AG09309 (cell line): Measurements from ENCODE around the gene TIA1.
"Not testable (repeated sequence)": the region's sequence is repeated elsewhere in the genome, so short reads cannot be mapped to it uniquely, and the experiment has no call there.

Experiments used
- DNase-seq: peaks from one replicate; pipeline ENCODE4 v3.0.0-alpha.2; 2010; ENCODE audit warnings: low read depth
- H3K4me3 ChIP-seq: 2 replicates; pipeline ENCODE4 v1.5.1; 2011; ENCODE audit warnings: mild to moderate bottlenecking, low read depth, low read length, moderate library complexity; ENCODE audit not compliant: control insufficient read depth
- CTCF ChIP-seq: IDR thresholded peaks from 2 replicates; pipeline ENCODE4 v1.5.1; 2011; ENCODE audit warnings: mild to moderate bottlenecking, low read depth, low read length, inconsistent platforms; ENCODE audit not compliant: insufficient read depth, control insufficient read depth; ENCODE audit errors: missing control alignments

The TIA1 gene

GRCh38 chr2:70248181-70248847, at the start of gene TIA1:
TSS of gene TIA1 (minus strand) at chr2:70248628. CDS start at chr2:70248430, 198 bp downstream.
- peak; percentile 90 for DNase-seq
- TF ChIP-seq CTCF: no peak
- peak within 1 kb of the TSS; percentile 75 for H3K4me3 ChIP-seq

GRCh38 chr2:70297828-70298227, 49.4 kb upstream of the TIA1 start:
- H3K4me3 ChIP-seq, DNase-seq: not testable (repeated sequence)

DNA sequence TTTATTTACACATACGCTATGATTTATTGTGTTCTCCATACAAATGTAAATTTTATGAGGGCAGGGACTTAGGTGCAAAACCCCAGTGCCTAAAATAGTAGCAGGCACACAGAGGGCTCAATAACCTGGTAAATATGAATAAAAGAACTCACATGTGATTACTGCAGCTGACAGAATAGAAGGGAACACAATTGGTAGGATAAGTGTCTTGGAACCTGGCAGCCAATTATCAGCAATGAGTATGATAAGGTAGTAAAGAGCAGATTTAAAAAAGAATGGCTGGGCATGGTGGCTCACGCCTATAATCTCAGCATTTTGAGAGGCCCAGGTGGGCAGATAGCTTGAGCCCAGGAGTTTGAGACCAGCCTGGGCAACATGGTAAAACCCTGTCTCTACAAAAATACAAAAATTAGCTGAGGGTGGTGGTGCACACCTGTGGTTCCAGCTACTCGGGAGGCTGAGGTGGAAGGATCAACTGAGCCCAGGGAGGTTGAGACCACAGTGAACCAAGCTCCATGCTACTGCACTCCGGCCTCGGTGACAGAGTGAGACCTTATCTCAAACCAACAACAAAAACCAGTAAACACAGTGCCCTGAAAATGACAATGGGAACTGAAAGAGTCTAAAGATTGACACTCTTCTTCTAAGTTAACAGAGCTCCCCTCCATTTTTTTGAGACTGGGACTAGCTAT, 35.2 kb upstream of the TIA1 start:
- H3K4me3 ChIP-seq: no peak overlapping the region
- TF ChIP-seq CTCF: no peak
- no peak for DNase-seq

GRCh38 chr2:70282439-70282838, 34.0 kb upstream of the TIA1 start:
- no peak for TF ChIP-seq CTCF
- no peak for DNase-seq

GRCh38 chr2:70280242-70280798, 31.9 kb upstream of the TIA1 start:
- H3K4me3 ChIP-seq: no peak overlapping the region
- TF ChIP-seq CTCF: no peak
- DNase-seq: no peak

More at GRCh38 chr2:70282439-70282838, 34.0 kb upstream of the TIA1 start:
- H3K4me3 ChIP-seq: no peak overlapping the region

DNA sequence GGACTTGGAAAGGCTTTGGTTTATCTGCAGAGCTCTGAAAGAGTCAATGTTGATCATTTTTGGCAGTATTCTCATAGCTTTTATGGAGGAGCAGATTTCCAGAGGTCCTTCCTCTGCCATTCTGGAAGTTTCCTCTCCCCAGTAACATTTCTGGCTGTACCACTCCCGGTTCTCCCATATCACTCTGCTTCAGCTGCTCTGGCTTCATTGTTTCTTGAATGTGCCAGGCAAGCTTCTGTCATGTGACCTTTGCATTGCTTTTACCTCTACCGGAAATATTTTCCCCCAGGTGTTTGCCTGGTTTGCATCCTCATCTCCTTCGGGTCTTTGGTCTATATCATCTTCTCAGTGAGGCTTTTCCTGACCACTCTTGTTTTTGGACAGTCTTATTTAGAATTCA, 21.9 kb upstream of the TIA1 start:
- no peak for TF ChIP-seq CTCF
- no peak overlapping the region for H3K4me3 ChIP-seq
- no peak for DNase-seq

- not testable (repeated sequence) for DNase-seq
These were observed 21.2 kb upstream of the TIA1 start for GRCh38 chr2:70269422-70270302.

DNA sequence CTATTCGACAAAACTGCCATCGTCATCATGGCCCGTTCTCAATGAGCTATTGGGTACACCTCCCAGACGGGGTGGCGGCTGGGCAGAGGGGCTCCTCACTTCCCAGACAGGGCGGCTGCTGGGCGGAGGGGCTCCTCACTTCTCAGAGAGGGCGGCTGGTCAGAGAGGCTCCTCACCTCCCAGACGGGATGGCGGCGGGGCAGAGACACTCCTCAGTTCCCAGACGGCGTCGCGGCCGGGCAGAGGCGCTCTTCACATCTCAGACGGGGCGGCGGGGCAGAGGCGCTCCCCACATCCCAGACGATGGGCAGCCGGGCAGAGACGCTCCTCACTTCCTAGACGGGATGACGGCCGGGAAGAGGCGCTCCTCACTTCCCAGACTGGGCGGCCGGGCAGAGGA, 18.5 kb upstream of the TIA1 start:
- not testable (repeated sequence) for DNase-seq, H3K4me3 ChIP-seq

More at GRCh38 chr2:70269422-70270302, 21.2 kb upstream of the TIA1 start:
- not testable (repeated sequence) for H3K4me3 ChIP-seq
